Kidney (tissue), 14 donors: ENCODE measurements around the gene MBD3L2. TPM values are rescaled to one million over a fixed set of nuclear protein-coding genes. Genes with fewer than 3 reads are reported as not detected.
"Not testable (repeated sequence)": the region's sequence is repeated elsewhere in the genome, so short reads cannot be mapped to it uniquely, and the experiment has no call there.

Experiments
- DNase-seq, 5 donors: peaks; one replicate each; pipeline ENCODE4 v3.0.0-alpha.2; 2013 to 2020
- FAIRE-seq: peaks from 2 replicates; lab custom pipeline; 2012; peaks lifted over from hg19 to GRCh38; lab: Jason Lieb, UNC
- H3K27ac ChIP-seq, 2 donors: one replicate each; pipeline ENCODE4 v1.7.0; 2013; ENCODE audit warnings: low read depth in 2 of 2, low read length in 2 of 2, inconsistent platforms in 1 of 2
- H3K27me3 ChIP-seq: one replicate; pipeline ENCODE4 v1.7.1; 2013; ENCODE audit warnings: low read length, inconsistent platforms; ENCODE audit not compliant: control insufficient read depth, insufficient read depth
- H3K36me3 ChIP-seq, 3 donors: one replicate each; pipeline versions ENCODE4 v1.7.0 to v1.7.1; 2013; ENCODE audit warnings: low read length in 3 of 3, control low read depth in 1 of 3, inconsistent platforms in 1 of 3; ENCODE audit not compliant: insufficient read depth in 3 of 3, control insufficient read depth in 2 of 3
- H3K4me1 ChIP-seq, 3 donors: one replicate each; pipeline versions ENCODE4 v1.7.0 to v1.7.1; 2013; ENCODE audit warnings: low read length in 3 of 3, inconsistent platforms in 1 of 3, low read depth in 1 of 3; ENCODE audit not compliant: control insufficient read depth in 2 of 3, insufficient read depth in 2 of 3
- H3K4me3 ChIP-seq, 3 donors: one replicate each; pipeline versions ENCODE4 v1.7.0 to v1.8.1; 2013; ENCODE audit warnings: low read length in 3 of 3, control low read depth in 1 of 3, inconsistent platforms in 1 of 3
- H3K9ac ChIP-seq, 3 donors: one replicate each; pipeline versions ENCODE4 v1.7.0 to v1.7.1; 2013; ENCODE audit warnings: low read length in 3 of 3, control low read depth in 1 of 3, inconsistent platforms in 1 of 3
- H3K9me3 ChIP-seq, 3 donors: one replicate each; pipeline versions ENCODE4 v1.7.0 to v1.7.1; 2013; ENCODE audit warnings: low read length in 3 of 3, control low read depth in 1 of 3, inconsistent platforms in 1 of 3; ENCODE audit not compliant: control insufficient read depth in 2 of 3, insufficient read depth in 1 of 3
- CTCF ChIP-seq: IDR thresholded peaks from 3 replicates; pipeline ENCODE4 v1.5.1; 2012; ENCODE audit warnings: mild to moderate bottlenecking, moderate library complexity, borderline replicate concordance; ENCODE audit not compliant: insufficient read depth; ENCODE audit errors: extremely low read depth
- intact Hi-C: fragments of 100-400 bp; cut with DNase I; formaldehyde crosslinking; loops from one replicate; pipeline ENCODE4 v1.11.1; 2022
- polyA plus RNA-seq: library from polyadenylated mRNA; stranded (reverse); fragments of 350-450 nt; fragmentation: Illumina TruSeq; extraction: RNeasy Lipid Tissue Mini Kit (QIAGEN cat#74804); gene quantifications from one replicate; pipeline ENCODE4 v1.2.3, GENCODE V29; 2014; ENCODE audit warnings: low read depth, low replicate concordance; ENCODE audit not compliant: insufficient read depth
- total RNA-seq: library from RNA; stranded (reverse); fragmentation: NEBNext Ultra II Directional; extraction: Animal tissue kit (Norgen Biotek cat#: 25700); gene quantifications from one replicate; pipeline ENCODE4 v1.2.1, GENCODE V29; 2021
- donor health status: control.
- donor health status: control.
- donor health status: control.
- donor health status: control.
- donor health status: control.
- donor health status: DM: yes; HTN: yes; CAD: no.
- donor health status: Normal renal cell carcinoma (clear cell type).

MBD3L2 gene
- total and polyA plus RNA-seq, 2 donors from 2014 or later: not detected

- Histone ChIP-seq H3K4me3 (no peak overlapping the region), H3K9ac (no peak overlapping the region), H3K4me1 (no peaks in the 10 kb centered on the region), H3K27me3 (no peaks in the 10 kb centered on the region), H3K9me3 (no peaks in the 10 kb centered on the region), H3K27ac (no peak overlapping the region), H3K36me3 (no peaks in the 10 kb centered on the region)
- no peak for FAIRE-seq
- TF ChIP-seq CTCF: no peak
- intact Hi-C loops: no loop called here
- no peak for DNase-seq
These were observed 38.2 kb upstream of the MBD3L2 start for GRCh38 chr19:7010722-7011593.

- no peak overlapping the region for H3K4me3 ChIP-seq
- intact Hi-C loops: no loop called here
- no peak for FAIRE-seq
- H3K9ac ChIP-seq: no peak overlapping the region
- TF ChIP-seq CTCF: no peak
- H3K27me3 ChIP-seq: no peaks in the 10 kb centered on the region
- no peak for DNase-seq
- H3K27ac ChIP-seq: no peak overlapping the region
- H3K4me1 ChIP-seq: no peaks in the 10 kb centered on the region
- no peaks in the 10 kb centered on the region for H3K9me3 ChIP-seq
- no peaks in the 10 kb centered on the region for H3K36me3 ChIP-seq
These were observed 35.4 kb upstream of the MBD3L2 start for GRCh38 chr19:7013678-7014077.

- Histone ChIP-seq H3K9me3 (no peaks in the 10 kb centered on the region), H3K4me3 (no peak overlapping the region), H3K27ac (no peak overlapping the region), H3K27me3 (no peaks in the 10 kb centered on the region), H3K4me1 (no peaks in the 10 kb centered on the region), H3K36me3 (no peaks in the 10 kb centered on the region), H3K9ac (no peak overlapping the region)
- DNase-seq (no peak), FAIRE-seq (no peak)
- intact Hi-C loops: no loop called here
- no peak for TF ChIP-seq CTCF
These were observed 30.3 kb upstream of the MBD3L2 start for GRCh38 chr19:7018828-7019227.

- intact Hi-C loops, H3K27ac ChIP-seq, H3K4me3 ChIP-seq, DNase-seq, FAIRE-seq, H3K9me3 ChIP-seq, H3K4me1 ChIP-seq, H3K36me3 ChIP-seq, H3K9ac ChIP-seq, H3K27me3 ChIP-seq: not testable (repeated sequence)
These were observed 27.8 kb upstream of the MBD3L2 start, which contains the start of gene MBD3L2B for GRCh38 chr19:7021331-7021730. TSS of gene MBD3L2B (minus strand) at chr19:7021431. CDS start at chr19:7021397, 34 bp downstream.

- intact Hi-C loops, FAIRE-seq: not testable (repeated sequence)
These were observed 20.3 kb upstream of the MBD3L2 start for GRCh38 chr19:7028790-7029189.

GRCh38 chr19:7030278-7030677 lies 18.8 kb upstream of the MBD3L2 start, which contains the start of gene MBD3L5:
TSS of gene MBD3L5 (plus strand) at chr19:7030578. CDS start at chr19:7030612, 34 bp downstream.
- H3K36me3 ChIP-seq, H3K4me1 ChIP-seq, FAIRE-seq, H3K27me3 ChIP-seq, H3K4me3 ChIP-seq, H3K9me3 ChIP-seq, H3K27ac ChIP-seq, DNase-seq, H3K9ac ChIP-seq, intact Hi-C loops: not testable (repeated sequence)

More at GRCh38 chr19:7028790-7029189, 20.3 kb upstream of the MBD3L2 start:
- H3K27me3 ChIP-seq, DNase-seq, H3K36me3 ChIP-seq, H3K27ac ChIP-seq, H3K9me3 ChIP-seq, H3K9ac ChIP-seq, H3K4me3 ChIP-seq, H3K4me1 ChIP-seq: not testable (repeated sequence)
